ENCODE data around the gene DUSP9. TPM values are rescaled to one million over a fixed set of nuclear protein-coding genes. Genes with fewer than 3 reads are reported as not detected.

DUSP9 gene
- total RNA-seq, 1 experiment from 2014 or later: 12.0 TPM

DNA sequence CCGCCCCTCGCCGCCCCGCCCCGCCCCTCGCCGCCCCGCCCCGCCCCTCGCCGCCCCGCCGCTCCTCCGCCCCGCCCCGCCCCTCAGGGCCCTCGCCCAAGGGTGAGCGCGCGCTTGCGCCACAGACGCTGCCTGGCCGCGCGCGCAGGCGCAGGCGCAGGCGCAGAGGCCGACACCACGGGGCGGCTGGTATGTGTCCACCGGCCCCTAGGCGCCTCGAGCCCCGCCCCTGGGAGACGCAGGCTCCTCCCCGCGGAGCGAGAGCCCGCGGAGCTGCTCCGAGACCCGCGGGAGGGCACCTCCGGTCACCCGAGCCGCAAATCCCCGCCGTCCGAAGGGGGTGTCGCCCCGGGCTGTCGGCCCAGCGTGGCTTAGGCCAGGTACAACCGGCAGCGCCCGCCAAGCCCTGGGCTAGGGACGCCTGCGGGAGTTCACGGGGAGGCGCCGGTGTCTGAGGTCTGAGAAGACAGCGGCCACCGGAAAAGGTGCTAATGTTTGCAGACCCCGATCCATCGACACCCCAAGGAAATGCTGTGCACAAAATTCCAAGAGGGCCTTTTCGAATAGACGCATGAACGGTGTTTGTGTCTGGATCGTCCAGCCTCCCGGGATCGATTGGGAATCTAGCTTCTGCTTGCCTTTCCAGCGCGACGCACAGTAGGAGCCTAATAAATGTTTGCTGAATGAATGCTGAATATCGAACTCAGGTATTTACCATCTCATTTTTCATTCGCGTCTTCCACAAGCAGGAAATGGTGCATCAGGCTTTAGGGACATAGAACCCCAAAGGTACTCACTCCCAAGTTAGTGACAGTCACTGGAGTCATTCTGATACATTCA lies 47.6 kb upstream of the DUSP9 start:
- BruUV-seq (replicated peaks): no TSS peak
- TF ChIP-seq, protein P1, sequence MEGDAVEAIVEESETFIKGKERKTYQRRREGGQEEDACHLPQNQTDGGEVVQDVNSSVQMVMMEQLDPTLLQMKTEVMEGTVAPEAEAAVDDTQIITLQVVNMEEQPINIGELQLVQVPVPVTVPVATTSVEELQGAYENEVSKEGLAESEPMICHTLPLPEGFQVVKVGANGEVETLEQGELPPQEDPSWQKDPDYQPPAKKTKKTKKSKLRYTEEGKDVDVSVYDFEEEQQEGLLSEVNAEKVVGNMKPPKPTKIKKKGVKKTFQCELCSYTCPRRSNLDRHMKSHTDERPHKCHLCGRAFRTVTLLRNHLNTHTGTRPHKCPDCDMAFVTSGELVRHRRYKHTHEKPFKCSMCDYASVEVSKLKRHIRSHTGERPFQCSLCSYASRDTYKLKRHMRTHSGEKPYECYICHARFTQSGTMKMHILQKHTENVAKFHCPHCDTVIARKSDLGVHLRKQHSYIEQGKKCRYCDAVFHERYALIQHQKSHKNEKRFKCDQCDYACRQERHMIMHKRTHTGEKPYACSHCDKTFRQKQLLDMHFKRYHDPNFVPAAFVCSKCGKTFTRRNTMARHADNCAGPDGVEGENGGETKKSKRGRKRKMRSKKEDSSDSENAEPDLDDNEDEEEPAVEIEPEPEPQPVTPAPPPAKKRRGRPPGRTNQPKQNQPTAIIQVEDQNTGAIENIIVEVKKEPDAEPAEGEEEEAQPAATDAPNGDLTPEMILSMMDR (IDR thresholded peaks at IDR 0.05; ENCODE audit: insufficient read depth in 1 of 2, low read depth in 1 of 2, low read length in 1 of 2, severe bottlenecking in 1 of 2, unreplicated experiment in 1 of 2): no peak
- ChIA-PET POLR2A (no interaction called here), CTCF (interaction anchor here (1.9 kb wide), 1 partner anchor 47 kb away, joined by 7 read pairs; the partner anchor contains the start of gene DUSP9)
- no peaks in the 10 kb centered on the region for H3K9me3 Mint-ChIP-seq (ENCODE audit: unreplicated experiment)
- no peak overlapping the region for H3K27ac Mint-ChIP-seq (ENCODE audit: unreplicated experiment)
- H3K36me3 Mint-ChIP-seq (ENCODE audit: insufficient read depth, unreplicated experiment): peaks cover 7% of the 10 kb centered on the region
- H3K4me3 Mint-ChIP-seq (ENCODE audit: unreplicated experiment): peak overlapping the region; percentile 80
- Histone ChIP-seq H3K9me3 (no peaks in the 10 kb centered on the region), H3K27me3 (replicated peaks; ENCODE audit: control insufficient read depth, insufficient read depth, low read length) (no peaks in the 10 kb centered on the region), H3K36me3 (ENCODE audit: control insufficient read depth, insufficient read depth, low read length) (no peaks in the 10 kb centered on the region), H3K4me3 (ENCODE audit: low read depth, low read length) (peak overlapping the region; percentile 60), H3K4me1 (no peaks in the 10 kb centered on the region)
- intact Hi-C loops (cut with micrococcal nuclease; ENCODE audit: unreplicated experiment): loop anchor here (5.0 kb wide), 2 partner anchors 42 to 657 kb away; no protein-coding TSS in a partner anchor
- peak; percentile 88 to 91 for DNase-seq
- no peaks in the 10 kb centered on the region for H3K27me3 Mint-ChIP-seq (ENCODE audit: insufficient read depth, unreplicated experiment)
- H3K4me1 Mint-ChIP-seq (ENCODE audit: low read depth, unreplicated experiment): peaks cover 6% of the 10 kb centered on the region

DNA sequence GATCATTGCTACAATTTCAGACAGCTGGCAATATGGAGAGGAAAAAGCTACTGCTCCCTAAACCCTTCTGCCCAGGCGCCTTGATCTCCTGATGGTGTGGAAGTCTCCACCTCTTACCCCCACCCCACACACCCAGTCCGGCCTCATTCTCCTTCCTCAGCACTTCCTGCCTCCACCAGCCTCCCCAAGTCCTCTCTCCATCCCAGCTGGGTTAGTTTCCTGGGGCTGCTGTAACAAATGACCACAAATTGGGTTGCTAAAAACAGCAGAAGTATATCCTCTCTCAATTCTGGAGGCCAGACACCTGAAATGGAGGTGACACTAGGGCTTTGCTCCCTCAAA lies 47.0 kb upstream of the DUSP9 start:
- intact Hi-C loops (cut with micrococcal nuclease; ENCODE audit: unreplicated experiment): no loop called here
- H3K9me3 Mint-ChIP-seq (ENCODE audit: unreplicated experiment): no peaks in the 10 kb centered on the region
- no peaks in the 10 kb centered on the region for H3K4me1 ChIP-seq
- no TSS peak for BruUV-seq (replicated peaks)
- H3K36me3 ChIP-seq (ENCODE audit: control insufficient read depth, insufficient read depth, low read length): no peaks in the 10 kb centered on the region
- TF ChIP-seq, protein P1 (IDR thresholded peaks at IDR 0.05; ENCODE audit: insufficient read depth in 1 of 2, low read depth in 1 of 2, low read length in 1 of 2, severe bottlenecking in 1 of 2, unreplicated experiment in 1 of 2): no peak
- DNase-seq: no peak
- H3K27ac Mint-ChIP-seq (ENCODE audit: unreplicated experiment): no peak overlapping the region
- H3K4me1 Mint-ChIP-seq (ENCODE audit: low read depth, unreplicated experiment): peaks cover 6% of the 10 kb centered on the region
- peak overlapping the region; percentile 80 for H3K4me3 Mint-ChIP-seq (ENCODE audit: unreplicated experiment)
- H3K27me3 Mint-ChIP-seq (ENCODE audit: insufficient read depth, unreplicated experiment): no peaks in the 10 kb centered on the region
- H3K9me3 ChIP-seq: no peaks in the 10 kb centered on the region
- H3K4me3 ChIP-seq (ENCODE audit: low read depth, low read length): peak overlapping the region; percentile 60
- H3K36me3 Mint-ChIP-seq (ENCODE audit: insufficient read depth, unreplicated experiment): peaks cover 7% of the 10 kb centered on the region
- H3K27me3 ChIP-seq (replicated peaks; ENCODE audit: control insufficient read depth, insufficient read depth, low read length): no peaks in the 10 kb centered on the region
- CTCF ChIA-PET: interaction anchor here (0.5 to 1.9 kb wide), 2 partner anchors 47 to 50 kb away, joined by 3 to 7 read pairs; partner anchors contain the start of gene DUSP9
- POLR2A ChIA-PET: no interaction called here

DNA sequence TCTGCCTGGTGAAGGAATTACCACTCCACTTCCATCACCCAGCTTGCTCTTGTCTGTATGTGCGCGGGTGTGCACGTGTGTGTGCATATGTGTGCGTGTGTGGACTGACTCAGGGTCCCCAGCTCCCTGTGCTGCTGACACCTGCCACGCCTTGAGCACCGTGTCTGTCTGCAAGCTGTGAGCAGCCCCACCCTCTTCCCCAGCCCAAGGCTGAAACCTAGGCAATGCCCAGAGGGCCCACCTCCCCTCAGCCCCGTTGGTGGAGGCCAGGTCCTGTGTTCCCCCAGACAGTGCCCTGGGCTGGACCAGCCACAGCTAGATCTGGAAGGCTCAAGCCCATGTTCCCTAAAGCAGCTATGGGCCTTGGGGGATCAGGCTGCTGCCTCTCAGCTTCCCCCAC lies 46.1 kb upstream of the DUSP9 start:
- Mint-ChIP-seq H3K27me3 (ENCODE audit: insufficient read depth, unreplicated experiment) (no peaks in the 10 kb centered on the region), H3K4me1 (ENCODE audit: low read depth, unreplicated experiment) (peaks cover 6% of the 10 kb centered on the region), H3K9me3 (ENCODE audit: unreplicated experiment) (no peaks in the 10 kb centered on the region), H3K36me3 (ENCODE audit: insufficient read depth, unreplicated experiment) (peaks cover under 1% of the 10 kb centered on the region), H3K4me3 (ENCODE audit: unreplicated experiment) (no peak overlapping the region), H3K27ac (ENCODE audit: unreplicated experiment) (no peak overlapping the region)
- BruUV-seq (replicated peaks): no TSS peak
- ChIA-PET CTCF (no interaction called here), POLR2A (no interaction called here)
- Histone ChIP-seq H3K9me3 (no peaks in the 10 kb centered on the region), H3K36me3 (ENCODE audit: control insufficient read depth, insufficient read depth, low read length) (no peaks in the 10 kb centered on the region), H3K4me3 (ENCODE audit: low read depth, low read length) (no peak overlapping the region), H3K4me1 (no peaks in the 10 kb centered on the region), H3K27me3 (replicated peaks; ENCODE audit: control insufficient read depth, insufficient read depth, low read length) (no peaks in the 10 kb centered on the region)
- TF ChIP-seq, protein P1 (IDR thresholded peaks at IDR 0.05; ENCODE audit: insufficient read depth in 1 of 2, low read depth in 1 of 2, low read length in 1 of 2, severe bottlenecking in 1 of 2, unreplicated experiment in 1 of 2): no peak
- no peak for DNase-seq
- intact Hi-C loops (cut with micrococcal nuclease; ENCODE audit: unreplicated experiment): no loop called here
